WERI-Rb-1 (cell line): ENCODE data around the gene PALD1.

ENCODE experiments used
- DNase-seq: peaks from one replicate; pipeline ENCODE4 v3.0.0-alpha.2; 2020
- H3K27ac ChIP-seq: fragments of 250-450 bp; sonication (Bioruptor Pico); 2 replicates; pipeline ENCODE4 v1.5.1; 2020; ENCODE audit warnings: mild to moderate bottlenecking, moderate library complexity
- H3K27me3 ChIP-seq: fragments of 250-450 bp; sonication (Bioruptor Pico); 2 replicates; pipeline ENCODE4 v1.5.1; 2021; ENCODE audit warnings: mild to moderate bottlenecking, low read depth, moderate library complexity; ENCODE audit not compliant: insufficient read depth, severe bottlenecking
- H3K36me3 ChIP-seq: fragments of 250-450 bp; sonication (Bioruptor Pico); 2 replicates; pipeline ENCODE4 v1.5.1; 2020; ENCODE audit warnings: mild to moderate bottlenecking, moderate library complexity
- H3K4me3 ChIP-seq: 2 replicates; pipeline ENCODE4 v1.5.1; 2011; ENCODE audit warnings: low read depth, mild to moderate bottlenecking, control low read depth, low read length
- H3K9me3 ChIP-seq: fragments of 250-450 bp; sonication (Bioruptor Pico); 2 replicates; pipeline ENCODE4 v1.5.1; 2021; ENCODE audit warnings: mild to moderate bottlenecking, moderate library complexity; ENCODE audit not compliant: severe bottlenecking
- TF ChIP-seq, protein P1 (sequence below): IDR thresholded peaks from 2 replicates; pipeline ENCODE4 v1.5.1; 2011; ENCODE audit warnings: low read depth, mild to moderate bottlenecking, control low read depth, inconsistent platforms, low read length

PALD1 gene

DNA sequence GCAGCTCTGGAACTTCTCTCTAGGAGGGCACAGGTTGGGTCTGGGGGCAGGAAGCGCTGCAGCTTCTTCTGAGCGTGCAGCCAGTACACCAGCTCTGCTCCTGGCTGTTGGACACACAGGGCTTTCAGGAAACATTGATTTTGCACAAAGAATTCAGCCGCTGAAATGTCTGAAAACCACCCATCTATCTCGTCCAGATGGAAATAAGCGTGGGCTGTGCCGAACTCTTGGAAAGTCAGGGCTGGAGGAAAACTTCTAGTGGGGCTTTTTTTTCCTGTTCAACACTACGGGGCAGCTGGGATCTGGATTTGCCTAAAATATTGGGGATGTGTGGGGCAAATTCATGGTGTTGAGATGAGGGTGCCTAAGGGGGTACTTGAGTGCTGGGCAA, 31.2 kb downstream of the PALD1 start:
- no peak overlapping the region for H3K27ac ChIP-seq
- H3K9me3 ChIP-seq = no peaks in the 10 kb centered on the region
- no peak for DNase-seq
- H3K36me3 ChIP-seq = no peaks in the 10 kb centered on the region
- no peak overlapping the region for H3K4me3 ChIP-seq
- H3K27me3 ChIP-seq = no peaks in the 10 kb centered on the region
- TF ChIP-seq, protein P1, sequence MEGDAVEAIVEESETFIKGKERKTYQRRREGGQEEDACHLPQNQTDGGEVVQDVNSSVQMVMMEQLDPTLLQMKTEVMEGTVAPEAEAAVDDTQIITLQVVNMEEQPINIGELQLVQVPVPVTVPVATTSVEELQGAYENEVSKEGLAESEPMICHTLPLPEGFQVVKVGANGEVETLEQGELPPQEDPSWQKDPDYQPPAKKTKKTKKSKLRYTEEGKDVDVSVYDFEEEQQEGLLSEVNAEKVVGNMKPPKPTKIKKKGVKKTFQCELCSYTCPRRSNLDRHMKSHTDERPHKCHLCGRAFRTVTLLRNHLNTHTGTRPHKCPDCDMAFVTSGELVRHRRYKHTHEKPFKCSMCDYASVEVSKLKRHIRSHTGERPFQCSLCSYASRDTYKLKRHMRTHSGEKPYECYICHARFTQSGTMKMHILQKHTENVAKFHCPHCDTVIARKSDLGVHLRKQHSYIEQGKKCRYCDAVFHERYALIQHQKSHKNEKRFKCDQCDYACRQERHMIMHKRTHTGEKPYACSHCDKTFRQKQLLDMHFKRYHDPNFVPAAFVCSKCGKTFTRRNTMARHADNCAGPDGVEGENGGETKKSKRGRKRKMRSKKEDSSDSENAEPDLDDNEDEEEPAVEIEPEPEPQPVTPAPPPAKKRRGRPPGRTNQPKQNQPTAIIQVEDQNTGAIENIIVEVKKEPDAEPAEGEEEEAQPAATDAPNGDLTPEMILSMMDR = no peak

DNA sequence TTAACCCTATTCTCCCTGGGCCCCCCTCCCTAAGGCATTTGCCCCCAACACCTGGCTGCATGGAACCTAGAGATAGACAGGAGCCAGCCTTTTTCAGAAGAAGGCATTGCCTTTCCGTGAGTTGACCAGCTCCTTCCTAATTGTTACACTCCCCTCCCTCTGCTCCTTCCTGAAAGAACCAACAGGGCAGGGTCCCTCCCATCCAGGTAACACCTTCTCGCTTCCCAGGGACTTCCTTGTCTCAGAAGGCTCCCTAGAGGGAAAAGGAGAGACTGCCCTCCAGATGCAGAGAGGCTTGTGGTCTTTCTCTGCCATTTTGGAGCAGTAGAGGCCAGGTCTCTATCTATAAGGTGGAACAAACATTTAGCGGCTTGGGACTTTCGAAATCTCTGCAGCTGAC, 31.9 kb downstream of the PALD1 start:
- H3K4me3 ChIP-seq = no peak overlapping the region
- H3K9me3 ChIP-seq = no peaks in the 10 kb centered on the region
- DNase-seq = no peak
- no peaks in the 10 kb centered on the region for H3K27me3 ChIP-seq
- no peaks in the 10 kb centered on the region for H3K36me3 ChIP-seq
- TF ChIP-seq, protein P1 = no peak
- H3K27ac ChIP-seq = no peak overlapping the region

DNA sequence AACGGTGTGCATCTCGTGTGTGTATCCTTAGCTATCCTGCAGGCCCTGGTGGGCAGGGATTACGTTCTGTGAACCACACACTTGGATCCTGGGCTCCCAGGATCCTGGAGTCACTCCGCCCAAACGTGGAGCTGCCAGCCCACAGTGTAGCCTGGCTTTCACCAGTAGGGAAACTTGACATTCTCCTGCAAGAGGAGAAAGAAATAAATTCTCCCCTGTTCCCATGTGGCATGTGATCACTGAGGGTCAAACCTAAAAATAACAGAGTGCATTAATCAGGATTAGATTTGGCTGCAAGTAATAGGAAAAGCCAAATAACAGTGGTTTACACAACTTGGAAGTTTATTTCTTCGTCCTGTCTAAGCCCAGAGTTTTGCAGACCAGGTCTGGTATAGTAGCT, 32.3 kb downstream of the PALD1 start:
- Histone ChIP-seq H3K27ac (no peak overlapping the region), H3K27me3 (no peaks in the 10 kb centered on the region), H3K9me3 (no peaks in the 10 kb centered on the region), H3K4me3 (no peak overlapping the region), H3K36me3 (no peaks in the 10 kb centered on the region)
- DNase-seq = no peak
- TF ChIP-seq, protein P1 = no peak

DNA sequence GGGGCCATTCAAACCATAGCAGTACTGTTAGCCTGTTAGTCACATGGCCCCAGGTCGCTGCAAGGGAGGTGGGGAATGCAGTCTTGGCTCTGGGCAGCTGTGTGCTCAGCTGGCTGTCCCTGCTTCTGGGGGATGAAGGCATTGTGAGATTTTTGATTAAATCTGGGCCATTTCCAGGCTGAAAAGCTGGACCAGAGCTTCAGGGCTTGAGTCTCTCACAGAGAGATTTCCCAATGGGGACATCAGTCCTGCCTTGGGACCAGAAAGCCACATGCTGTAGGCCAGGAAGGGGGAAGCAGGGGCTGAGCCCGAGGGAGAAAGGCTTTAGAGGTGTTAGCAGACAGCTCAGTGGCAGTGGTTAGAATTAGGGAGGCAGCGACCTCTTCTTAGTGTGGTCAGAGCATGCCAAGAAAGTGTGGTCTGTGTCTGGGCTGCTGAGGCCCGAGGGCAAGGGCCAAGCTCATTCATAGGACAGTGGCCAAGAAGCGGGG, 33.6 kb downstream of the PALD1 start:
- TF ChIP-seq, protein P1 = no peak
- H3K9me3 ChIP-seq = no peaks in the 10 kb centered on the region
- H3K36me3 ChIP-seq = no peaks in the 10 kb centered on the region
- H3K27ac ChIP-seq = no peak overlapping the region
- no peak for DNase-seq
- H3K4me3 ChIP-seq = no peak overlapping the region
- no peaks in the 10 kb centered on the region for H3K27me3 ChIP-seq

DNA sequence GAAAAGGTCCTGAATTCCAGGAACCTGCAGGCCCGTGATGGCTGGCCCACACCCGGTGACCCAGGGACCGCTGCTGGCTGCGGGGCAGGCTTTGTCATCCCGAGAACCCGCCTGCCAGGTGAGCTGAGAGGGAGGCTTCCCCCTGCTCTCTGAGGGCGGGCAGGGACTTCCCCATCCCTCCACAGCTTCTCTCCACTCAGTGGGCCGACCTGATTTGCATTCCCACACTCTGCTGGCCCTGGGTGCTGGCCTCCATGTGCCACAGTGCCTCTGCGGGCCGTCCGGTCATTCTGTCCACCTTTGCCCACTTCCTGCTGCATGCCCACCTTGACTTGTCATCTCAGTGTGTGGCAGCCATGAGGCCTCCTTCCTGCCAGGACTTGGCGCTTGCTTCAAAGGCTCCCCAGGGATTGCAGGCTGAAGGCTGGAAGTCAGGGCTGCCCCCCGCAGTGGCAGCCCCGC, 35.3 kb downstream of the PALD1 start:
- no peak overlapping the region for H3K4me3 ChIP-seq
- DNase-seq = no peak
- no peaks in the 10 kb centered on the region for H3K27me3 ChIP-seq
- TF ChIP-seq, protein P1 = no peak
- H3K36me3 ChIP-seq = no peaks in the 10 kb centered on the region
- no peaks in the 10 kb centered on the region for H3K9me3 ChIP-seq
- H3K27ac ChIP-seq = no peak overlapping the region

DNA sequence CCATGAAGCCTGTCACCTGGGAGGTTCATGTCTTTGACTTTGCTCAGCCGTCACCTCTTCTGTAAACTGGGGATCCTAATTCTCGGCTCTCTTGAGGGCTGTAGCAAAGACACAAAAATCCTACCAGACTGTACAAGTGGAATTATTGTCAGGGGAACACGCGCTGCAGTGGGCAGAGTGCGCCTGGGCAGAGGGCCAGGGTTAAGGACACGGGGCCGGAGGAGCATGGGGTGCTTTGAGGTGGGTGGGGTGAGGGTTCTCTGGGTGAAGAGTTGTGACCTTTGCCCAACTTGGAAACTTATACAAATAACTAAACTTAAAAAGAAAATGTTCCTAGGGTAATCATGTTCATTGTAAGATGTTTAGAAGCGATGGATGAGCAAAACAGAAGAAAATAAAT, 36.0 kb downstream of the PALD1 start:
- no peak overlapping the region for H3K27ac ChIP-seq
- H3K4me3 ChIP-seq = no peak overlapping the region
- no peak for DNase-seq
- no peaks in the 10 kb centered on the region for H3K27me3 ChIP-seq
- H3K36me3 ChIP-seq = no peaks in the 10 kb centered on the region
- H3K9me3 ChIP-seq = no peaks in the 10 kb centered on the region
- TF ChIP-seq, protein P1 = no peak
